HG03103 (cell line): Measurements from ENCODE around the gene KCTD17.
"Not testable (repeated sequence)": the region's sequence is repeated elsewhere in the genome, so short reads cannot be mapped to it uniquely, and the experiment has no call there.

Source experiments
- ATAC-seq: cut with Tn5 transposase; IDR thresholded peaks from one replicate; pipeline ENCODE4 v1.9.1; 2021; ENCODE audit warnings: low read depth; ENCODE audit not compliant: unreplicated experiment

The KCTD17 gene

GRCh38 chr22:37057796-37058510 lies 6.4 kb downstream of the KCTD17 start:
- no peak for ATAC-seq

GRCh38 chr22:37058917-37059701 lies 7.6 kb downstream of the KCTD17 start:
- ATAC-seq = no peak

GRCh38 chr22:37059876-37060449 lies 8.4 kb downstream of the KCTD17 start:
- ATAC-seq = no peak

GRCh38 chr22:37060801-37061610 lies 9.5 kb downstream of the KCTD17 start:
- no peak for ATAC-seq

- no peak for ATAC-seq
These were observed 10.3 kb downstream of the KCTD17 start for GRCh38 chr22:37061611-37062375.

- no peak for ATAC-seq
These were observed 10.8 kb downstream of the KCTD17 start for GRCh38 chr22:37062376-37062675.

- no peak for ATAC-seq
These were observed 11.3 kb downstream of the KCTD17 start for GRCh38 chr22:37062702-37063381.

- ATAC-seq = no peak
These were observed 12.2 kb downstream of the KCTD17 start for GRCh38 chr22:37063431-37064420.

- ATAC-seq = no peak
These were observed 13.0 kb downstream of the KCTD17 start for GRCh38 chr22:37064553-37064952.

GRCh38 chr22:37065180-37065579 lies 13.6 kb downstream of the KCTD17 start:
- no peak for ATAC-seq

- ATAC-seq = no peak
These were observed 14.4 kb downstream of the KCTD17 start for GRCh38 chr22:37065961-37066360.

- no peak for ATAC-seq
These were observed 15.9 kb downstream of the KCTD17 start for GRCh38 chr22:37067428-37067827.

GRCh38 chr22:37068859-37069258 lies 17.3 kb downstream of the KCTD17 start:
- no peak for ATAC-seq

GRCh38 chr22:37069319-37069718 lies 17.8 kb downstream of the KCTD17 start:
- no peak for ATAC-seq

GRCh38 chr22:37069719-37070118 lies 18.2 kb downstream of the KCTD17 start:
- ATAC-seq = no peak

GRCh38 chr22:37070334-37070733 lies 18.8 kb downstream of the KCTD17 start:
- ATAC-seq = no peak

GRCh38 chr22:37070744-37071143 lies 19.2 kb downstream of the KCTD17 start:
- no peak for ATAC-seq

- not testable (repeated sequence) for ATAC-seq
These were observed 20.5 kb downstream of the KCTD17 start for GRCh38 chr22:37071850-37072592.
